Stimulated activated CD4-positive, alpha-beta T cell treated with anti-CD3 and anti-CD28 coated beads, Interleukin-4, amount 100 ng/mL, for 4 hours (primary cell): Measurements from ENCODE around the gene ELF4.

Experiments used
- DNase-seq, 2 experiments: peaks; one replicate each; pipeline ENCODE4 v3.0.0-alpha.2; 2020

Gene ELF4

GRCh38 chrX:130083107-130083490 lies 27.2 kb downstream of the ELF4 start:
- DNase-seq, result no peak

DNA sequence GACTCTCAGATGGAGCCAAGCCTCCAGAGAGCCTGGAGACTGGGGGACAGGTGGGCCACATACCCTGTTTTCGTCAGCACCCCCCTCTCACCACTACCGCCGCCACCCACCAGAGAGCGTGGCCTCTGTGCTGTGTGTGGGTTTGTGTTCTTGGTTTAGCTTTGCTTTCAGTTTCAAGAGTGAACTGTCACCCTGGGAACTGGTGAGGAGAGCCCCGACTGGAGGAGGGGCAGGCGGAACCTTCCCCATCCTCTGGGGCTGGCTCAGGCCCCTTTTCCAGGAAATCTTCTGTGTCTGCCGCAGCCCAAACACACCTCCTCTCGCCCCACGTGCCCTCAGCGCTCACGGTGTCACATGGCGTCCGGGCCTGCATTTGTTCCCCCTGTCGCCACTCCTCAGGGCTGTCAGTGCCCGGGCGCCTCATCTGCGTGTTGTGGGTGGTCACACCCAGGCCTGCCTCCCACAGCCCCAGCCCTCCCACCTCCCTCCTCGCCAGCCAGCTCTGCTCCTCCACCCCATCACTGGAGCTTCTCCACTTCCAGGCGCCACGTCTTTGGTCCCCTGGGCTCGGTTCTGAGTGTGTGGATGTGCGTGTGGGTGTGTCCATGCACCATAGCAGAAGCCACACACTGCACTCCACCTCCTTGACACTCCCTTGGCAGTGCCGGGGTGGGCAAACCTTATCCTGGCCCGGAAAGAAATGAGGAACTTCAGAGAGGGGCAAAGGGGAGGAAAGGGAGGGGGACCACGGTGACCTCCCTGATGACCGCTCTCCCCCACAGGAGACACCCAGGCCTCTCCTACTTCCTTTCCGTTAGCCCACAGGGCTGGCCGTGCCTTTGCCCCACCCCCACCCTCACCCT lies 27.8 kb downstream of the ELF4 start:
- peak; percentile 59 to 81 for DNase-seq

DNA sequence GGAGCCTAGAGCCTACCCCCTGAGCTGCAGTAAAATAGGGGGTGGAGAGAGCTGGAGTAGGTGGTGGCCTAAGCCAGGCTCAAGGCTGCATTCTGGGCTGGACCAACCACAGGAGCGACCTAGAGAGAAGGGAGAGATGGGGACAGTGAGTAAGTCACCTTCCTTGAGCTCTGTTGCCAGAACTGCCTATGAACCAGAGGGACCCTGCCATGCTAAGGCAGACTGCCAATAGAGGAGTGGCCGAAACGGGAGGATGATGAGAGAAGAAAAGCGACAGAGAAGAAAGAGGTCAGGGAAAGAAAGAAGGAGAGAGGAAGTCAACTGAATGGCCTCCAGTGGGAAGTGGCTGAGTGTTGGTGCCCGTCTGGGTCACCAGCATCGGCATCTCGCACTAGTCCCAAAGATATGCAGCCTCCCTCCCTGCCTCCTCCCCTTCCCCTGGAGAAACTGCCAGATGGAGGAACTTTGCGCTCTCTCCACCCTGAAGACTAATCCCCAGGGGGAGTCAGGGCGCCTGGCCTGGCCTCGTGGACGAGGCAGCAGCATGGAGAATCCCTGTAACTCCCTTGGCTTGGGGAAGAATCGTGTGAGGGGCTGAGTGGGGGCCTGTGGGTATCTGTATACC lies 28.8 kb downstream of the ELF4 start:
- no peak for DNase-seq

GRCh38 chrX:130080791-130081367 lies 29.4 kb downstream of the ELF4 start:
- DNase-seq, result no peak

- DNase-seq, result peak; percentile 34 to 42
Measured at GRCh38 chrX:130079824-130080406, 30.4 kb downstream of the ELF4 start.

- DNase-seq, result no peak
Measured at GRCh38 chrX:130075777-130076176, 34.5 kb downstream of the ELF4 start.

DNA sequence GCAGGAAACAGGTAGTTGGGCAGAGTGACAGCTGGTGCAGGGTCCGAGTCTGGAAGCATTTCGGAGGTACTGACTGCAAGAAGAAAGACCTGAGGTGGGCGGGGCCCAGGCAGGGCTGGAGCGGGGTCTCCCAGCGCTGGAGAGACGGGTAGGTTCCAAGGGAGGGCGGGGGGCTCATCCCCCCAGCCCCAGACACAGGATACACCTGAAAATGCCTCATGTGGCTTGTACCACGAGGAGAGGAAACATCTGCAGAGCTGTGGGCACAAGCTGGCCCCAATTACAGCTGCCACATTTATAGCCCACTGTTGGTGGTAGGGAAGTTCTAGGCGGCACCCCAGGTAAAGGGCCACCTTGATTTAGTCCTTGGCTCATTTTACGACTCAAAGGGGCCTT lies 38.0 kb downstream of the ELF4 start:
- DNase-seq, result no peak

GRCh38 chrX:130071611-130072344 lies 38.5 kb downstream of the ELF4 start:
- DNase-seq, result no peak

GRCh38 chrX:130066975-130067615 lies 43.2 kb downstream of the ELF4 start:
- DNase-seq, result no peak

DNA sequence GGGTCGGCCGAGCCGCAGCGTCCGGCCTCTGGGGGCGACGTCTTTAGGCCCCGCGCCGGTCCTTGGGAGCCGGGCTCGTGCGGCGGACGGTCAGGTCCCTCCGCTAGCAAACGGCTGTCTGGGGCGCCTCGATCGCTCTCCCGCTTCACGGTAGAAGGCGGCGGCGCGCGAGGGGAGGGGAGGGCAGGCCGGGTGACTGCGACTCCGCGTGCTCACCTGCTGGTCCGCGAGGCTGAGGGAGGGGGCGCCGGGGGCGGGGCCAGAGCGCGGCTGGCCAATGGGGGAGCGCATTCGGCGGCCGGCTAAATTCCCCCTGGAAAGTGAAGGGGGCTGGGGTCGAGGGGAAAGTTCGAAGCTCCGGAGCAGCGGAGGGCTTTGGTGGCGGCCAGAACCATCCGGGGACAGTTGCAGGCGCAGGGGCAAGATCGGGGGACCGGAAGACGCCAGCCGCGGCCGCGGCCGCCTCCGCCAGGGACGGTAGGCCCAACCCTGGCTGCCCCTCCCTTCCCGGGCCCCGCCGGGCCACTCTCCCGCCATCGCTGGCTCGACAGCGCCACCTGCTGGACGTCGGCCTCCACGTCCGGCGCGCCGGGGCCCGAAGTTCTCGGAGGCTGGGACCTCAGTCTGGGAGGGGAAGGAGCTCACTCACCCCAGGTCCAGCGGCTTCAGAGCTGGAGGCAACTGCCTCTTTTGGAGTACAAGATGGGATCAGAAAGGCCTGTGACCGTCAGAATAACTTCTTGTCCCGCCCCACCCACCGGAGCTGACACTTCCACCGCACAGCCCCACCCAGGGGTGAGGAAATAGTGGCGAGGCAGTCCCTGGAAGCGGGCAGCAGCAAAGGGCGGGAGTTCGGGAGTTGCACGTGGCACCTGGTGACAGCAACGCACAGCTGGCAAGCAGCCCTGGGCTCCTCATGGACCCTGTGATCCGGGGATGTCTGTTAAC lies 49.9 kb downstream of the ELF4 start:
- DNase-seq, result peak; percentile 66 to 84

DNA sequence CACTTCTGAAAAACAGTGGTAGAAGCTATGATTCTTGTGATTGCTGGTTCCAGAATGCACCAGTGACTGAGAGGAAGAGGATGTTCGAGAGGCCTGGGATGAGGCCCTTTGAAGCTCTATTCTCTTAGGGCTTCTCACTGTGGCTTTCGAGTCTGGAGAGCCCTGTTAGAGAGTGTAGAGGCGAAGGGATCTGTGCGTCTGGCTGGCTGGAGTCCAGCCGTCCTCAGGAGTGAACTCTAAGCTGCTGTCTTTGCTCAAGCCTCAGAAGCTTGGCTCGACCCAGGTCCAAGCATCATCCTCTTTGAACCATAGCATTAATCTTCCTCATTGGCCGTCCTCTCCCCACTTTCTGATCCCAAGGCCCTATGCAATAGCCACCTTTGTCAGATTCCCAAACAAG lies 51.6 kb downstream of the ELF4 start:
- DNase-seq, result no peak

DNA sequence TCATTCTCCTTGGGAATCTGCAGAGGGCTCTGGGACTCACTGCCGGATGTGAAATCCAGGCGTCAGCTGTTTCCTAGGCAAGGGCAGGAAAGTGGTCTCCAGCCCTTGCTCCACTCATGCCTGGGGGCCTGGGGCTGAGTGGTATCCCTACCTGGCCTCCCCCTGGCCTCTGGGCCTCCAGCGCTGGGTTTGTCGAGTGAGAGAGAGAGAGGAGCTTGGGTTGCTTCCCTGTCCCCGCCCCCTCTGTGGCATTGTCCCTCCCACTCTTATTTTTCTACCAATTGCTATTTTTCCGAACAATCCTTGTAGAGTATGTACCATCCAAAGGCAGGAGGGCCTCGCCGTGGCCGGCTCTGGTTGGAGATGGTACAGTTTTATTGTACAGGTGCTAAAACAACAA lies 53.1 kb downstream of the ELF4 start:
- no peak for DNase-seq

DNA sequence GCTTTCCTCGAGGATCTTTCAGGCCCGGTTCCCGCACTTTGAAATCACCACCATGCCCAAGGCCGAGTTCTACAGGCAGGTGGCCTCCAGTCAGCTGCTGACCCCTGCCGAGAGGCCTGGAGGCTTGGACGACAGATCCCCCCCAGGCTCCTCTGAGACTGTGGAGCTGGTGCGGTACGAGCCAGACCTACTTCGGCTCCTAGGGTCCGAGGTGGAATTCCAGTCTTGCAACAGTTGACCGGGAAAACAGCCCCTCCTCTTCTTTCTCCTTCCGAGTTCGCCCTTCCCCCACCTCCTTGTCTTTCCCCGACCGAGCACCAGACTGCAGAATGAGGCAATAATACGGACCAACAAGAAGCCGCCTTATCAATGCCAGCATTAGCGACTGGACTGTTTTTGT lies 54.4 kb downstream of the ELF4 start:
- DNase-seq, result no peak

DNA sequence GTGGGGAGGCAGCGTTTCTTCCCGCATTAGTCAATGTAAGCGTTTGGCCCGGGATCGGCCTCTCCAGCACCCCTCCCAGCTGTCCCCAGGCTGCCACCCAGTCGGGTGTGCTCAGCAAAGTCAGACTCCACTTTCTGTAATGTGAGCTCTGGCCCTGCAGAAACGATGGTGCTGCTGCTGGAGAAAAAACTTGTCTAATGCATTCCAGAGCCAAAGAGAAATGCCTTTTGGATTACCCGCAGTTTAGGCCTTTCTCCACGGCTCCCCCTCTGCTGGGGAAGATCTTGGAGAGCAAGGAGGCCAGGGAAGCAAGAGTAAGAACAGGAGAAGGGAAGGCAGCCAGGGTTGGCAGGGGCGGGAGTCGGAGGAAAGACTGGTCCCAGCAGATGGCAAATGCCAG lies 55.2 kb downstream of the ELF4 start:
- DNase-seq, result no peak

DNA sequence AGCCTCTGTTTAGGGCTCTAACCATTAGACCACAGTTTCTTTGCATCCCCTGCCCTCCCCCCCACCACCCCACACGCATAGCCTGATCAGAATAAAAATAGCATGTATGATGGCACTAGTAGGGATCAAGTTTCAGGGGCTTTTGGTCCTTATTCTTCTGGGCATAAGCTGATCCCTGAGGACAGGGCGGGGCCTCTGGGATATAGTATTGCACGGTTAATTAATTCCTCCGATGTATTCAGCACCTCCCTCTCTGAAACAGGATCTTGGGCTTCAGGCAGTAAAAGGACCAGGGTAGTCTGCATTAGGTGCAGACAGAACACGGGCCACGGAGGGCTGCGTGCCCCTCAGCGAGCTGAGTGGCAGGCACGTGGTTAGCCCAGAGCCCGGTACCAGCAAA lies 57.1 kb downstream of the ELF4 start:
- DNase-seq, result no peak

DNA sequence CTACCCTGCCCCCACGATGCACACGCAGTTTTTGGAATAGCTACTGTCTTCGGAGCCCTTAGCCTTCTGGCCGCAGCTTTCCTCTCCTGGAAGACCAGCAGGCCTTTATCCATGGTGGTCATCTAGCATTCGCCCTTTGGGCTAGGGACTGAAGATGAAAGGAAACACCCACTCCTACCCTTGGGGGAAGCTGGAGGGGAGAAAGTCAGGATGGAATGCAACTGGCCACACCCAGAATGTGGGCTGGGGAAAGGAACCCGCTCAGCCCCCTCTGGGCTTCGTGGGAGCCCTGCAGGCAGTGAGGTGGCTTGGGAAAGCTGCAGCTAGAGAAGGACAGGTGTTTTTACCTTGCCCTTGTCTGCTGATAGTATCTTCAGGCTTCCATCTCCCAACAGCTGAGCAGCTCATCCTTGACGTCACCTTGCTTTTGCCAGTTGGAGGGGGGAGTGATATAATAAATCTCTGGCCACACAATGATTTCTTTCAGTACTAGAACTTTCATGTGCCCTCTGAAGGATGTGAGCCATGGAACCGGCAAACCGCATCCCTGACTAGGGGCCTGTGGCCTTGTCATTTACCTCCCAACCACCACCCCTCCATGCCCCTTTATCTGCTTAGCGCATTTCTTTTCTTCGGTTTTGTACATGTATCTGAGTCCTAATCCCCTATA lies 59.0 kb downstream of the ELF4 start:
- no peak for DNase-seq

GRCh38 chrX:130049821-130050220 lies 60.5 kb downstream of the ELF4 start:
- DNase-seq, result no peak

DNA sequence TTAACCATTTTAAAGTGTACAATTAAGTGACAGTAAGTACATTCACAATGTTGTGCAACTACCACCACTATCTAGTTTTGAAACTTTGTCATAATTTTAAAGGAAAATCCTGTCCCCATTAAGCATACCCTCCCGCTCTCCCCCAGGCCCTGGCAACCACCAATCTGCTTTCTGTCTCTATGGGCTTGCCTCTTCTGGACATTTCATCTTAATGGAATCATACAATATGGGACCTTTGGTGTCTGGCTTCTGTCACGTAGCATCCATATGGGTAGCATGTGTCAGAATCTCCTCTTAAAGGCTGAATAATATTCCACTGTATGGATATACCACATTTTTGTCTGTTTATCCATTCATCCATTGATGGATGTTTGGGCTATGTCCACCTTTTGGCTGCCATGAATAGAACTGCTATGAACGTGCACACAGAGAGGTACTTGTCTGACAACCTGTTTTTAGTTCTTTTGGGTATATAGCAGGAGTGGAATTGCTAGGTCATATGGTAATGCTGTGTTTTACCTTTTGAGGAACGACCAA lies 61.5 kb downstream of the ELF4 start:
- no peak for DNase-seq

GRCh38 chrX:130047416-130047815 lies 62.9 kb downstream of the ELF4 start:
- no peak for DNase-seq

DNA sequence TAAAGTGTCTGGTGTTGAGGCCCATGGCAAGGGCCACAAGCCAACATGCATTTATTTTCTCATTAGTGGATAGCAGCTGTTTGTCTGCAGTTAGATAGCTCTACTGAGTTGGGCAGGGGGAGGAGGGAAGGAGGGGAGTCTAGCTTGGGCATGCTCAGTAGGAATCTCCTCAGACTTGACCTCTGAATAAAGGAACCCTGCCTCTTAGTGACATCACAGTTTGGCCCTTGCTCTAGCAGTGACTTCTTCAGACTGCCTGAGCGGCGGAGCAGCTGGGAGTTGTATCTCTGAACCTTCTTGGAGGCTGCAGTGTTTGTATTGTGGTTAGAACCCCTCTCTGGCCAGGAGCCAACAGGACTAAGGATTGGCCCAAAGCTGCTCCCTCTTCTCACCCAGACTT lies 70.5 kb downstream of the ELF4 start:
- no peak for DNase-seq

DNA sequence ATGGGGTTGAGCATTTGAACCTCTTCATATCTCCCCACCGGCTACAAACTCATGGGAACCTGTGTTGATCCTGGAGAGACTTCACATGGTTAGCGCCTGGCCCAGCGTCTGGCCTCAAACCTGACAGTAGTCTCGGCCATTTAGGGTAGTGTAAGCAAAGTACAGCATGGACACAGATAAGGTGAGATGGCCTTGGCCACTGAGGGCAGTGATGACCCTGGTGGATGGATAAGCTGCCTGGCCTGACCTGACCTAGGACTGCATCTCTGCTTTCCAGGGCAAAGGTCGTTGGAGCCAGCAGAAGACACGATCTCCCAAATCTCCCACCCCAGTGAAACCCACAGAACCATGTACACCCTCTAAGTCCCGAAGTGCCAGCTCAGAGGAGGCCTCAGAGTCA lies 76.1 kb downstream of the ELF4 start:
- no peak for DNase-seq
